Non-pigmented ciliary epithelial cell (primary cell): ENCODE data around the gene PP2D1.
"Not testable (repeated sequence)": the region's sequence is repeated elsewhere in the genome, so short reads cannot be mapped to it uniquely, and the experiment has no call there.

ENCODE experiments used
- DNase-seq: peaks from one replicate; pipeline ENCODE4 v3.0.0-alpha.2; 2010; ENCODE audit warnings: low read depth

The PP2D1 gene

DNA sequence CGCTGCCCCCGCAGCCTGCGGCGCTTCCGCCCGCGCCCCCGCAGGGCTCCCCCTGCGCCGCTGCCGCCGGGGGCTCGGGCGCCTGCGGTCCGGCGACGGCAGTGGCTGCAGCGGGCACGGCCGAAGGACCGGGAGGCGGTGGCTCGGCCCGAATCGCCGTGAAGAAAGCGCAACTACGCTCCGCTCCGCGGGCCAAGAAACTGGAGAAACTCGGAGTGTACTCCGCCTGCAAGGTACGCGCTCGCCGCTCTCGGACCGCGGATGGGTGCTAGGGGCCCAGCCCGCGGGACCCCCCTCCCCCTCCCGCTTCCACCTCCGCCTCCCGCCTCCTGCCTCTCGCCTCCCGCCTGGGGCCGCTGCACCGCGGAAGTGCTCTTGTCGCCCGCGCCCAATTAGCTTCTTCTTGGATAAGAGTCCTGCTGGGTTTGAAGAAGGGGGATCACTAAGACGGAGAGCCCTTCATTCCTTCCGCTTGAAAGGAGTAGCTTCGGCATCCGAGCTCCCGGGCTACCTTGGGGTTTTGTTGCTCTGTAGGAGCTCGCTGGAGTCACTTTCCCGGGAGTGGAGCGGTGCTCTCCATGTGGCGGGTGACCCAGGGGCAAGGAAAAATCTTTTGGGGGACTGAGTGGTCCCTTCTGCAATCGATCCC, 28.6 kb upstream of the PP2D1 start:
- no peak for DNase-seq

DNA sequence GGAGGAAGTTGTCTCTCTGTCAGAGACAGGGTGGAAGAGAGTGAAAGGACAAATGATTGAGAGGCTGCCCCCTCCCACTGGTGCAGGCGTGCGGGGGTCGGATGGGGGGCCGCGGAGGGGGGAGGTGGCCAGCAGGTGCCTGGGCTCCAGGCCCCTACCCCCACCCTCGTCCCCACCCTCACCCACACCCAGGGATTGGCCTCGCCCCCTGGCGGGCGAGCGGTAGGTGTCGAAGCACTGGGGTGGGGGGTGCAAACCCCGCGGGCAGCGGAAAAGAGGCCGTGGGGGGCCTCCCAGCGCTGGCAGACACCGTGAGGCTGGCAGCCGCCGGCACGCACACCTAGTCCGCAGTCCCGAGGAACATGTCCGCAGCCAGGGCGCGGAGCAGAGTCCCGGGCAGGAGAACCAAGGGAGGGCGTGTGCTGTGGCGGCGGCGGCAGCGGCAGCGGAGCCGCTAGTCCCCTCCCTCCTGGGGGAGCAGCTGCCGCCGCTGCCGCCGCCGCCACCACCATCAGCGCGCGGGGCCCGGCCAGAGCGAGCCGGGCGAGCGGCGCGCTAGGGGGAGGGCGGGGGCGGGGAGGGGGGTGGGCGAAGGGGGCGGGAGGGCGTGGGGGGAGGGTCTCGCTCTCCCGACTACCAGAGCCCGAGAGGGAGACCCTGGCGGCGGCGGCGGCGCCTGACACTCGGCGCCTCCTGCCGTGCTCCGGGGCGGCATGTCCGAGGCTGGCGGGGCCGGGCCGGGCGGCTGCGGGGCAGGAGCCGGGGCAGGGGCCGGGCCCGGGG, 27.9 kb upstream of the PP2D1 start, which contains the start of gene KAT2B:
Gene KAT2B, plus strand, starts transcription at position 682 of the 783 bp plus-strand sequence. Its CDS starts 32 bp downstream, at position 714.
- no peak for DNase-seq

DNA sequence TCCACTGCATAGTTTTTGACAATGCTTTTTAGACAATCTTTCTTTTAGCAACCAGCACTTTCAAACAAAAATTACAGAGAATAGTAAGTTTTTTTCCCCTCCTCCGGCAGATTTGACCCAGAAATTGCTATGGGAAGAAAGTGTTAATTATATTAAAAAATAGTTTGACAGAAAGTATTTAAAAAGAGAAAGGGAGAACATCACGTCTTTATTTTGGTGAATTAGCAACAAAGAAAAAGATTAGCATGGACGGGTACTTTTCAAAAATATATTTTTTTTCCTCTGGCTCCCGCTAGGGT, 27.4 kb upstream of the PP2D1 start:
- no peak for DNase-seq

DNA sequence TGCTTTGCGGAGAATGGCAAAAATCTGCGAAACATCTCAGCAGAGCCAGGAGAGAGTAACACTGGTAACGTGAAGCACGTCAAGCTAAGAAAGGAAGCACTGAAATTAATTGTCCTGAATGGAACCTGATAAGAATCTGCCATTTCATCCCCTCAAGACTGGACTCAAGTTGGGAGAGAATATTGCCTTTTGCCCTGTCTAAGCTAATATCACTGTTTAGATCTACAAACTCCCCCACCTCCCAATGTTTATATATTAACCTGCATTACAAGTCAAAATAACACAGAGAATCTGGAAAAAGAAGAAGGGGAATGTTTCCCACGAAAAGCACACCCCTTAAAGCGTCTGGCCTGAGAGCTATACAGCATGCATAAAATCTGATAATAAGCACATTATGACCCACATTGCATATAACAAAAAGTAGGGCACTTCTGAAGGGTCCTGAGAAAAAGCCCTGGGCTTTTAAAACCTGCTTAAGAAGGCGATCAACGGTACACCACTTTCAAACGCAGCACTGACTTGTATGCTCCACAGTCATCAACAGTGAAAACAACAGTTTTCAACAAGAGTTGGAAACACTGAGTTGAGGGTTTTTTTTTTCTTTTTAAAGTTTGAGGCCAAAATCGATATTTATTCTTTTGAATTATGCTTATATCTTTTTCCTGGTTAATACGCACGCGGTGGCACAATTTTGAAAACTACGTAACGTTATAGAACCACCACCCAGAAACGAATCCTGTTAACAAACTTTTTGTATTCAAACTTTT, 26.8 kb upstream of the PP2D1 start:
- DNase-seq, result no peak

DNA sequence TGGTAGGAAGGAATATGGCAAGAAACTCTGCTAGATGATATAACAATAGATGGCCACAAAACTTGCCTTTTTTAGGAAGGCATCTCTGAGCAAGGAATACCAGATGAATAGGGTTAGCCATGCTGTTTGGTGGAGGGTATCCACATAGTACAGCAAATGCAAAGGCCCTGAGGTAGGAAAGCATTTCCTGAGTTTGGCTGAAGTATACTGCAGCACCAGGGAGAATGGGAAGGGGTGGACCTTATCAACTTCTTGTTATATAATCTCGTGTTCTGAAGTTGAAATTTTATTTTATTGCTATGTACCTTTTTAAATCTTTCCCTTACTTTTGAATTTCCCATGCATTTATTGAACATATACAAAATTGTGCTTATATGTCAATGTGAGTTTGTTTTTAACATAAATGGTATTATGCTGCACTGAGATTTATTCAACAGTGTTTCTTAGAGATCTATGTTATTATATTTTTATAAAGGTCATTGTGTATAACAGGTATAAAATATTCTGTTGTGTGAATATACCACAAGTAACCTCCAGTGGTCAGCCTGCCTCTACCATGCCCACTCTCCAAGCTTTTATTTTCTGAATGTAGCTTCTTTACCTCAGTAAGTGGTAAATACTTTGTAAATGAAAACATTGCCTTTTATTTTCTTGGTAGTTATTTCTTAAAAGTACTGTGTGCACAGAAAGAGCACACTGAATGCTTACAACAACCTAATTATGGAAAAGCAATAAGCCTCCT, 25.4 kb upstream of the PP2D1 start:
- no peak for DNase-seq

DNA sequence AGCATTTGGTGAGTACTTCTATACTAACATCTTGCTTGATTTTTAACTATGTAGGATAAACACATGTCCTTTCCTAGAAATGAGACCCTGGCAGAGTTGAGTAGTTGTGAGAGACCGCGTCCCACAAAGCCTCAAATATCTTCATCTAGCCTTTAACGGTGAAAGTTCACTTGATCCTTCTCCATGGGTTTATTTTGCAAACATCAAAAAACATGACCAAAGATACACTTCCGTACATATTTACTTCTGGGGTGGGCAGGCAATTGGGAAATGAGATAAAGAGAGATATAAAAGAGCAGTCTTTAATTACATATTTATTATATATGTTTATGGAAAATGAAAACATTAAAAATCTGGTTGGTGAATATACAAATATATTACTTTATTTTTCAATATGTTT, 23.0 kb upstream of the PP2D1 start:
- DNase-seq, result no peak

DNA sequence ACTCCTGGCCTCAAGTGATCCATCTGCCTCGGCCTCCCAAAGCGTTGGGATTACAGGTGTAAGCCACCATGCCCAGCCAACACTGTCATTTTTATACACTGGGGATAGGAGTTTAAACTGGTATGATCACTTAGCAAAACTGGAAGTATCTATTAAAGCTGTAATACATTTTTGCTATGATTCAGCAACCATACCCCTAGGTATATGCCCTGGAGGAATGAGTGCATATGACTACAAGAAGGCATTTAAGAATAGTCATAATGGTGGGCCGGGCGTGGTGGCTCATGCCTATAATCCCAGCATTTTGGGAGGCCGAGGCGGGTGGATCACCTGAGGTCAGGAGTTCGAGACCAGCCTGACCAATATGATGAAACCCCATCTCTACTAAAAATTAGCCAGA, 19.9 kb upstream of the PP2D1 start:
- not testable (repeated sequence) for DNase-seq

DNA sequence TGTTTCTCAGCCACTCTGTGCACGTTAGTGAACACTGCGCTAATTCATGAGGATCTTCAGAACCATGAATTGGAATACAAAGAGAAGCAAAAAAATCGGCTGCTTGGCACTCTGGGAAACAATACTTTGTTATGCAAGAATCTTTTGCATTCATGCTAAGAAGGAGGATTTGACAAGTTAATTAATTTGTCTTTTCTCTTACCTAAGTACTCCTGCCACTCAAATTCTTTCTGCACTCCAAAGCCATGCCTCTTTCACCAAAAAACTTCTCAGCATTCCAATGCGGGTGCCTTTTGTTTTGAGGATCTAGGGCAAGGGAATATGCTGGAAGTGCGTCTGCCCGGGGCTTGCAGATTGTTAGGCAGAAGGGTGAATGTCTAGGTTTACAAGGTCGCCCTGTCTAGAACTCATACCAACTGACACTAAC, 16.9 kb upstream of the PP2D1 start:
- no peak for DNase-seq

DNA sequence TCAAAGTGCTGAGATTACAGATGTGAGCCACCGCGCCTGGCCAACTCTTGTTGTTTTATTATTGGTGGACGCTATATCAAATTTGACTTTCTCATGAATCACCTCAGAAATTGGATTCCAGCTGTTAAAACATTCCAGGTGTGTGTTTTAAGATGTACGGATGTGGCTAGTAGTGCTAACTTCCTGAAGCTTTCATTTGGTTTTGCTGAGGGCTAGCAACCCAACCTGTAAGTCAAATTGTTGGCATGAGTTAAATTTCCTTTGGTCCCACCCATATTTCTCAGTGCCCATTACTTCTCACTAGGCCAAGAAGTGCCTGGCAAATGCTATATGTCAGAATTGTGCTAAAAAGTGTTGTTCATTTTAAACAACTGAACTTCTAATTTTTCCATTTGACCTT, 15.1 kb upstream of the PP2D1 start:
- DNase-seq, result no peak

DNA sequence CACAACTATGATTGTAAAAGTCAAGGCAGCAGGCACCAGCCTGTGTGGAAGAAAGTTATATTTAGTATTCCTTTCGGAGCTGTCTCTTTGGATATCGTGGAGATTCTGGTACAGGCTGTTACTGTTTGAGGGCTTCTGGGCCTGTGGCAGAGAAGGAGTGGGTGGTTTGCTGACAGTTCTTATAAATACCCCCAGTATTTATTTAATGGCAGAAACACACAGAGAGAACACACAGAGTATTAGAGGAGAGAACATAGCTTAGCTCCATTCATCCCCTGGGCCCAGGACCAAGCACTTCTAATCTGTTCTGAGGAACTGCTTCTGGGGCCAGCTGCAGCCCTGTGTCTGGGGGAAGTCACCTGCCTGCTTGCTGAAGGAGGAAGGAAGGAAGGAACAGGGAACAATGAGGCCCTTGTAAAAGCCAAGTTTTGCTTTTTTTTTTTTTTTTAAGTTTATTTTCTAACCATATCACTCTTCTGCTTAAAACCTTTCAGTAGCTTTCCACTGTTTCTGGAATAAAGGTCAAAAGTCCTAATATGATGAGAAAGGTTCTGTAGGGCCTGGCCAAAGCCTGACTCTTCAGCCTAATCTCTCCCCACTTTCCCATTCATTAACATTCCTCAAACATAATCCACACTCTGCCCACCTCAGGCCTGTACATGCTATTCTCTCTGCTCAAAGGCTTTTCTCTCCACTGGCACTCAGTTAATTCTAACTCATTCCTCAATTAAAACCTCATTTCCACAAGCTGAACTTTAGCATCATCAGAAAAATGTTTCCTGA, 11.8 kb upstream of the PP2D1 start:
- no peak for DNase-seq

DNA sequence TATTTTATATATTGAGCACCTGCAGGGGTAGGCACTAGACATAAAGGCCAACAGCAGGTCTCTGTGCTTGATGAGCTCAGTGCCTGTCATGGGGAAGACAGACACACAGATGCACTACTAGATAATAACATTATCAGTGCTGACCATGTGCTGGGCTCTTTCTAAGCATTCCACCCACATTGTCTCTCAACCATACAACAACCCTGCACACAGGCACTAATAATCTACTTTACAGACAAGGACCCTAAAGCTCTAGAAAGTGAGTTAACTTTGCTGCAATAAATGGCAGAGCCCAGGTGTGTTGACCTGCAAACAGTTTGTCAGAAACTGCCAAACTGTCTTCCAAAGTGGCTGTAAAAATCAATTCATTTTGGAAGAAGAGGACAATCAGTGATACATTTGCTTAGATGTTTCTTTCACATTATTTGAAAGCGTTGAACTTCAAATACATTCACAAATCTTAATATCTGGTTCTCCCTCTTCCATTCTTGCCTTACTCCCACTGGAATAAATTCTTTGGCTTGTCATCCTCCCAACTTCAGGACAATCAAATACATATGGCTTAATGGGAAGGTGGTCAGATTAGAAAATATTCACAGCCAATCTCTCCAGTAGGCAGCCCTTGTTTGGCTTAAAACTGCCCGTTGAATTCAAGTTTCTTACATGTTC, 11.0 kb upstream of the PP2D1 start:
- DNase-seq, result no peak

DNA sequence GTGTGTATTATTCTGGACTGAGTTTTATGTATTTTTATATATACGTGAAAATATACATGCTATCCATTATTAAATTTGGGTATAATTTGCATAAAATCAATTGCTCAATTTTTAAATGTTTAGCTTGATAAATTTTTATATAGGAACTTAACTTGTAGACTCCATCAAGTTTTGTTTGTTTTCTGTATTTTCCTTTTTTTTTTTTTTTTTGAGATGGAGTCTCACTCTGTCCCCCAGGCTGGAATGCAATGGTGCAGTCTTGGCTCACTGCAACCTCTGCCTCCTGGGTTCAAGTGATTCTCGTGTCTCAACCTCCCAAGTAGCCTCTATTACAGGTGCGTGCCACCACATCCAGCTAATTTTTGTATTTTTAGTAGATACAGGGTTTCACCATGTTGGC, 4.0 kb upstream of the PP2D1 start:
- not testable (repeated sequence) for DNase-seq

DNA sequence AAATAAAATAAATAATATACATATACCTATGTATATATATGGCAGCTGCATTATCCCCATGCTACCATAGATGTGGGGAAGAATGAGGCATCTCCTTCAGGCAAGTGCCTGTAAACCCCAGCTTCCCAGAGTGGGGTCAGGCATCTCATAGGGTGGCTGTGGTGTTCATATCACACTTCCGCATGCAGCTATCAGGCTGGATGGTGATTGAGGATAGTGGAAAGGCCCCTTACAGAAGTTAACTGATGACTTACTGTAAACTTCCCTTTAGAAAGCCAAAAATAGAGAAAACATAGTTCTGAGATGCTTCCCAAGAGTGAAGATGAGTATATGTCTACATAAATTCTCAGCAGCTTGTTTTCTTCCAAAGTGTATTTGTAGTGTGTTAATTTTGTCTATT, 3.5 kb upstream of the PP2D1 start:
- DNase-seq, result no peak

DNA sequence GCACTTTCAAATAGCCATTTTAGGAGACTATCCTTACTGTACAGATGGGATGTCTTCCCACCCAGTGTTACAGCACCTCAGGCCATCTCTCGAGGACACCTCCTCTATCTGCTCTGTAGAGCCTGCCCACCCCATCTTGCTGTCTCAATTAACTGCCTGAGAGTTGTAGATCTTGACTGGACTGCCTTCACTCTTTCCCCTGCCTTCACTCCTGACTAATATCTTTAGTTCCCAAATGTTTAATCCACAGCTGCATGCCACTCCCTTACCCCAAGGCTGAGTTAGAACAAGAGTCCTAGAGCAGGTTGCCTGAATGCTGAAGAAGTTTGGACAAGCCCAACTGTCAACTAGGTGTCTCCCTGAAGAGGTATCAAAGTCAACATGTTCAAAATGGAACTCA, 1.3 kb upstream of the PP2D1 start:
- no peak for DNase-seq

DNA sequence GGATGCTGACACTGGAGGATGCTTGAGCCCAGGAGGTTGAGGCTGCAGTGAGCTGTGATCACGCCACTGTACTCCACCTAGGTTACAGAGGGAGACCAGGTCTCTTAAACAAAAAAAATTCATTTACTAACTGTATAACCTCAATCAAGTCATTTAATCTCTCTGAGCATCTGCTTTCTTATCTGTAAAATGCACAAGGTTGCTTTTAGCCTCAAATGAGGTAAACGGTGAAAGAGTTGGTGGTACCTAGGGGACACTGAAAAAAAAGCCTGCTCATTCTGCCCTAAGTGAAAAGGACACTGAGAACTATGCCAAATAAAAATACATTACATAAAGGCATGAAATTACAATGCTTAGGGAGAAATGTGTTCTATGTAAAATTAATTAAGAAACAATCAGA, 3.4 kb downstream of the PP2D1 start:
- no peak for DNase-seq

DNA sequence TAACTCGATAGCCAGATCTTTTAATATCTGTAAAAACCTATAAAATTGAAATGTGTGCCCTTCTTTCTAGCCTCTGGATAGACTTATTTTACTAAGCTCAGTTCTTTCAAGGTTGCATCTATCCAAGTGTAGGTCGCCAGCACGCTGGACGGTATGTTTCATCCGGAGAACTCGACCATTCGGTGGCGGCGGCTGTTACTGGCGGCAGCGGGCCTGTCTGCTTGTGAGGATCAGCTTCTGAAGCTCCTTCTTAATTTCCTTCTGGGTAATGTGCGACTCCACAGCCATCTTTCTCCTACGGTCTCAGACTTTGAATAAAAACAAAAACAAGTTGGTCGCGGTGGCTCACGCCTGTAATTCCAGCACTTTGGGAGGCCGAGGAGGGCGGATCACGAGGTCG, 4.1 kb downstream of the PP2D1 start:
- DNase-seq, result no peak

DNA sequence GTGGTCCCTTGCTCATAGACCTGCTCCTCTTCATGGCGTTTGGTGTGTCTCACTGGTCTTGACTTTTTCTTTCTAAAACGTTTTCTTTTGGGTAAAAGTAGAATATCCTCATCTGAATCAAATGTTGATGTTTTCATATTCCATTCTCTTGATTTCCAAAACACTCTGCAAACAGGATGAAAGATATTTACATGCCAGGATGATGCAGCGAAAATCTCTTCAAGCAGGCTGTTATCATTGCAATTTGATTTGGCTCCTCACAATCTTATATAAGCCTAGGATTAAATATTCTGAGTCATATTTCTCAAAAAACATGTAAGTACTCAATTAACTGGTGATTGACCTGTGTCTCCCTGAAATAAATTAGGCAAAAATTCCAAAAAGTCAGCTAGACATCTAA, 10.1 kb downstream of the PP2D1 start:
- DNase-seq, result no peak

DNA sequence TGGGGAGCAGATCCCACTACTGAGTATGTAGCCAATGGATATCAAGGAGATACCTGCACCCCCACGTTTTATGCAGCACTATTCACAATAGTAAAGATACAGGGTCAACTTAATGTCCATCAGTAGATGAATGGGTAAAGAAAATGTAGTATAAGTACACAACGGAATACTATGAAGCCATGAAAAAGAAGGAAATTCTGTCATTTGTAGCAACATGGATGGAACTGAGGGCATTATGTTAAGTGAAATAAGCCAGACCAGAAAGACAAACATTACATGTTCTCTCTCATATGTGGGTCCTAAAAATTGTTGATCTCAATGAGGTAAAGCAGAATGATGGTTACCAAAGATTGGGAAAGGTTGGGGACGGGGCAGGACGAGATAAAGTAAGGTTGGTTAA, 14.6 kb downstream of the PP2D1 start:
- DNase-seq, result no peak

DNA sequence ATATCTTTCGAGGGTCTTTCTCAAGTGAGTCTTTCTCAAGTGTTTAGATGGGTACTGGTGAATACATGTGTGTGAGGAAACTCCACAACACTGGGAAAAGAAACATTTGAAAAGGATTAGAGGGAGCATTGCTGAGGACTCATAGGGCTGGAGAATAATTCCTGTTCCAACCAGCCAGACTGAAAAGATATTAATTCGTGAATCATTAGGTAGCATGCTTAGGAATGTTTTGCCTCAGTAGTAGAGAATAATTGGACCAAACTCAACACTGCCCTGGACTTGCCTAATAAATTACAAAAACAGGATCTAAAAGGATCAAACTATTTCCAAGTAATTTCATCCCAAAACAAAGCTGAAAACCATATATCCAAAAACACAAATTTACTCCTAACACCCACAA, 17.3 kb downstream of the PP2D1 start:
- DNase-seq, result no peak

DNA sequence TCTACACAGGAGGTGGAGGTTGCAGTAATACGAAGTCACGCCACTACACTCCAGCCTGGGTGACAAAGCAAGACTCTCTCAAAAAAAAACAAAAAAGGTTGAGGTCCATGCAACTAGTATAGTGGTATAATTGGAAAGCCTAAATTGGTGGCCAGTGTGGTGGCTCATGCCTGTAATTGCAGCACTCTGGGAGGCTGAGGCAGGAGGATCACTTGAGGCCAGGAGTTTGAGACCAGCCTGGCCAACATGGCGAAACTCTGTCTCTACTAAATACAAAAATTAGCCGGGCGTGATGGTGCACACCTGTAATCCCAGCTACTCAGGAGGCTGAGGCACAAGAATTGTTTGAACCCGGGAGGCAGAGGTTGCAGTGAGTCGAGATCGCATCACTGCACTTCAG, 23.2 kb downstream of the PP2D1 start:
- not testable (repeated sequence) for DNase-seq

DNA sequence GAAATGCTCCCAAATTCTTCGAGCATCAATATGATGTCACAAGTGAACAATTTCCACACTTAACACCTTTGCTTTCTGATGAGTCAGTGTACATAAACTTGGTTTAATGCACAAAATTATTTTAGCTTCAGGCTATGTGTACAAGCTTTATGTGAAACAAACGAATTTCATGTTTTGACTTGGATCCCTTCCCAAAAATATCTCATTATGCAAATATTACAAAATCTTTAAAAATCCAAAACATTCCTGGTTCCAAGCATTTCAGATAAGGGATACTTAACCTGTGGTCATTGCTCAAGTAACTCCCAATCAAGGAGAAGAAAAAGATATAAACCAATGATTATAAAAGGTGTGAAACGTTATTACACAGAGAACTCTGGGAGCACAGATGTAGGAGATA, 40.0 kb downstream of the PP2D1 start:
- DNase-seq, result peak; percentile 22
